Breast epithelium (tissue), 3 donors: ENCODE measurements around the gene LAIR1.

Experiments used
- POLR2A ChIP-seq: fragments of 450-650 bp; IDR thresholded peaks from one replicate; pipeline ENCODE4 v1.6.1; 2016; ENCODE audit warnings: antibody characterized with exemption, mild to moderate bottlenecking, moderate library complexity
- POLR2AphosphoS5 ChIP-seq, 3 donors: sonication (generic); formaldehyde crosslinking; IDR thresholded peaks; one replicate each; pipeline ENCODE4 v1.6.1; 2017; ENCODE audit warnings: antibody characterized with exemption in 3 of 3
- TF ChIP-seq, protein P1 (sequence below), 3 donors: fragments of 450-650 bp; IDR thresholded peaks; one replicate each; pipeline ENCODE4 v1.5.1; 2016 to 2017; ENCODE audit warnings: antibody characterized with exemption in 3 of 3, mild to moderate bottlenecking in 3 of 3, moderate library complexity in 3 of 3

DNA sequence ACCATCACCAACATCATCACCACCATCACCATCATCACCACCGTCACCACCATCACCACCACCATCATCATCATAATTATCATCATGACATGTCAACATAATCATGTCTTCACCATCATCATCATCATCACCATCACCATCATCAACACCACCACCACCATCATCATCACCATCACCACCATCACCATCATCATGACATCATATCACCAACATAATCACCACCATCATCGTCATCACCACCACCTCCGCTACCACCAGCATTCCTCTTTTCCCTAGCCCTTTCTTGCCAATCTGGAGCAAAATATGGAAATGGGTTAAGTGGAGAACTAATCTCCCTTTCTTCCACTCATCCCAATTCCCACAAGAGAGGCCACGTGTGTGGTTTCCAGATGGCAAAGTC, 49.4 kb upstream of the LAIR1 start:
- TF ChIP-seq, protein P1, sequence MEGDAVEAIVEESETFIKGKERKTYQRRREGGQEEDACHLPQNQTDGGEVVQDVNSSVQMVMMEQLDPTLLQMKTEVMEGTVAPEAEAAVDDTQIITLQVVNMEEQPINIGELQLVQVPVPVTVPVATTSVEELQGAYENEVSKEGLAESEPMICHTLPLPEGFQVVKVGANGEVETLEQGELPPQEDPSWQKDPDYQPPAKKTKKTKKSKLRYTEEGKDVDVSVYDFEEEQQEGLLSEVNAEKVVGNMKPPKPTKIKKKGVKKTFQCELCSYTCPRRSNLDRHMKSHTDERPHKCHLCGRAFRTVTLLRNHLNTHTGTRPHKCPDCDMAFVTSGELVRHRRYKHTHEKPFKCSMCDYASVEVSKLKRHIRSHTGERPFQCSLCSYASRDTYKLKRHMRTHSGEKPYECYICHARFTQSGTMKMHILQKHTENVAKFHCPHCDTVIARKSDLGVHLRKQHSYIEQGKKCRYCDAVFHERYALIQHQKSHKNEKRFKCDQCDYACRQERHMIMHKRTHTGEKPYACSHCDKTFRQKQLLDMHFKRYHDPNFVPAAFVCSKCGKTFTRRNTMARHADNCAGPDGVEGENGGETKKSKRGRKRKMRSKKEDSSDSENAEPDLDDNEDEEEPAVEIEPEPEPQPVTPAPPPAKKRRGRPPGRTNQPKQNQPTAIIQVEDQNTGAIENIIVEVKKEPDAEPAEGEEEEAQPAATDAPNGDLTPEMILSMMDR (IDR thresholded peaks at IDR 0.05): no peak
- TF ChIP-seq POLR2AphosphoS5 (IDR thresholded peaks at IDR 0.05) (no peak), POLR2A (no peak)
